HCT116 (cell line): ENCODE results near the gene POLR3H. TPM values are rescaled to one million over a fixed set of nuclear protein-coding genes. Genes with fewer than 3 reads are reported as not detected.

Experiments
- ATAC-seq: fragments of 200-7000 bp; cut with Tn5 transposase; 2 replicates; pipeline ENCODE4 v1.9.1; 2020; ENCODE audit warnings: mild to moderate bottlenecking, moderate library complexity
- BruUV-seq: library from RNA; stranded (reverse); fragments of 400-500 nt; replicated peaks from 2 replicates; lab custom pipeline; 2021; lab: Mats Ljungman, UMichigan
- CTCF ChIA-PET: fragments of 300-600 bp; sonication (Branson Sonifier 250); formaldehyde crosslinking; loops from one replicate; lab custom pipeline; 2021; ENCODE audit warnings: antibody characterized with exemption; lab: Charles Lee
- POLR2A ChIA-PET: fragments of 300-600, 350-600 bp; sonication (Branson Sonifier 250); formaldehyde crosslinking; loops from one replicate; lab custom pipeline; 2021; ENCODE audit warnings: antibody characterized with exemption; lab: Charles Lee
- RAD21 ChIA-PET, 2 experiments: fragments of 300-600 bp; sonication (Branson Sonifier 250); formaldehyde crosslinking; loops; one replicate each; lab custom pipeline; 2023; ENCODE audit warnings: low total read pairs in 2 of 2; ENCODE audit not compliant: uncharacterized antibody in 2 of 2, unreplicated experiment in 2 of 2, low non-redundant PET in 1 of 2; lab: Charles Lee
- DNase-seq: peaks from one replicate; pipeline ENCODE4 v3.0.0-alpha.2; 2010; ENCODE audit warnings: low read depth, low spot score
- H2AFZ ChIP-seq: fragments of 200-600 bp; shearing (Covaris generic), sonication (generic); 2 replicates; pipeline ENCODE4 v1.6.1; 2017; ENCODE audit warnings: low read depth, mixed run types, mixed read lengths, antibody characterized with exemption, low read length; ENCODE audit not compliant: poor library complexity, severe bottlenecking
- H3K27ac ChIP-seq: 2 replicates; pipeline ENCODE4 v1.5.1; 2012; ENCODE audit warnings: low read depth, low read length
- H3K27me3 ChIP-seq: fragments of 200-600 bp; sonication (generic); 2 replicates; pipeline ENCODE4 v1.6.1; 2016; ENCODE audit warnings: mixed run types, low read length, mixed read lengths; ENCODE audit not compliant: insufficient read depth
- H3K36me3 ChIP-seq, 2 experiments: fragments of 200-500 bp in 1 of 2; fragments of 200-600 bp in 1 of 2; sonication (Bioruptor generic) in 1 of 2; sonication (generic) in 1 of 2; 2 replicates each; pipeline versions ENCODE4 v1.5.1 to v1.6.1; 2014 to 2016; ENCODE audit warnings: low read length in 2 of 2, inconsistent platforms in 1 of 2, mixed read lengths in 1 of 2, mixed run types in 1 of 2; ENCODE audit not compliant: insufficient read depth in 2 of 2, control insufficient read depth in 1 of 2
- H3K4me1 ChIP-seq, 2 experiments: fragments of 200-600 bp in 1 of 2; sonication (generic) in 1 of 2; 2 replicates each; pipeline versions ENCODE4 v1.5.1 to v1.6.1; 2012 to 2017; ENCODE audit warnings: low read length in 2 of 2, inconsistent platforms in 1 of 2, mild to moderate bottlenecking in 1 of 2, mixed read lengths in 1 of 2, mixed run types in 1 of 2, moderate library complexity in 1 of 2; ENCODE audit not compliant: insufficient read depth in 2 of 2, control insufficient read depth in 1 of 2
- H3K4me2 ChIP-seq: fragments of 200-600 bp; sonication (generic); 2 replicates; pipeline ENCODE4 v1.6.1; 2017; ENCODE audit warnings: mixed run types, low read length, mixed read lengths
- H3K4me3 ChIP-seq, 2 experiments: fragments of 200-600 bp in 1 of 2; sonication (generic) in 1 of 2; replicated peaks in 1 of 2; 2 replicates each; pipeline ENCODE4 v1.5.1; 2011 to 2016; ENCODE audit warnings: low read length in 2 of 2, control low read depth in 1 of 2, low read depth in 1 of 2, mild to moderate bottlenecking in 1 of 2, mixed read lengths in 1 of 2, mixed run types in 1 of 2
- H3K79me2 ChIP-seq: fragments of 200-600 bp; sonication (generic); 2 replicates; pipeline ENCODE4 v1.6.1; 2017; ENCODE audit warnings: mild to moderate bottlenecking, mixed run types, low read length, moderate library complexity, mixed read lengths; ENCODE audit not compliant: insufficient read depth
- H3K9ac ChIP-seq: fragments of 200-600 bp; sonication (generic); 2 replicates; pipeline ENCODE4 v1.6.1; 2016; ENCODE audit warnings: low read length, mixed read lengths
- H3K9me2 ChIP-seq: fragments of 200-600 bp; sonication (generic), shearing (Covaris generic); 2 replicates; pipeline ENCODE4 v1.6.1; 2017; ENCODE audit warnings: mixed run types, mild to moderate bottlenecking, moderate library complexity; ENCODE audit not compliant: insufficient read depth
- H3K9me3 ChIP-seq, 2 experiments: fragments of 200-500 bp in 1 of 2; fragments of 200-600 bp in 1 of 2; sonication (Bioruptor generic) in 1 of 2; sonication (generic) in 1 of 2; 2 replicates each; pipeline ENCODE4 v1.6.1; 2014 to 2017; ENCODE audit warnings: low read length in 2 of 2, mixed read lengths in 2 of 2, inconsistent platforms in 1 of 2, low read depth in 1 of 2, mild to moderate bottlenecking in 1 of 2, mixed run types in 1 of 2, moderate library complexity in 1 of 2; ENCODE audit not compliant: control insufficient read depth in 1 of 2, insufficient read depth in 1 of 2
- H4K20me1 ChIP-seq: fragments of 200-600 bp; sonication (generic), shearing (Covaris generic); 2 replicates; pipeline ENCODE4 v1.6.1; 2017; ENCODE audit warnings: mixed run types, mild to moderate bottlenecking, moderate library complexity; ENCODE audit not compliant: insufficient read depth
- CEBPB ChIP-seq: IDR thresholded peaks from 2 replicates; pipeline ENCODE4 v1.6.1; 2012; ENCODE audit warnings: low read depth
- EZH2phosphoT487 ChIP-seq: fragments of 200-600 bp; IDR thresholded peaks from 2 replicates; pipeline ENCODE4 v1.6.1; 2018; ENCODE audit warnings: antibody characterized with exemption, borderline replicate concordance
- POLR2AphosphoS5 ChIP-seq: IDR thresholded peaks from 2 replicates; pipeline ENCODE4 v1.6.1; 2011; ENCODE audit warnings: mild to moderate bottlenecking, low read depth, low read length, moderate library complexity
- RAD21 ChIP-seq: IDR thresholded peaks from 2 replicates; pipeline ENCODE4 v1.6.1; 2012; ENCODE audit warnings: low read depth, mild to moderate bottlenecking
- SP1 ChIP-seq: IDR thresholded peaks from 2 replicates; pipeline ENCODE4 v1.6.1; 2012; ENCODE audit warnings: low read depth
- SRF ChIP-seq: IDR thresholded peaks from 2 replicates; pipeline ENCODE4 v1.6.1; 2012; ENCODE audit warnings: low read depth
- ZNF274 ChIP-seq: fragments of 200-500 bp; sonication (Bioruptor generic); IDR thresholded peaks from 2 replicates; pipeline ENCODE4 v1.6.1; 2014; ENCODE audit warnings: mild to moderate bottlenecking, low read depth, low read length, inconsistent platforms
- intact Hi-C: fragments of 100-400 bp; cut with micrococcal nuclease; formaldehyde crosslinking; loops from 2 replicates; pipeline ENCODE4 v1.10.0; 2022
- total RNA-seq: library from RNA; stranded (reverse); gene quantifications from one replicate; pipeline ENCODE4 v1.2.1, GENCODE V29; 2021; ENCODE audit not compliant: unreplicated experiment
- TF ChIP-seq, protein P1 (sequence below): IDR thresholded peaks from 2 replicates; pipeline ENCODE4 v1.6.1; 2012
- TF ChIP-seq, protein P2 (sequence below): IDR thresholded peaks from 2 replicates; pipeline ENCODE4 v1.6.1; 2011; ENCODE audit warnings: mild to moderate bottlenecking, low read length, moderate library complexity; ENCODE audit not compliant: insufficient replicate concordance; ENCODE audit errors: extremely low read depth
- TF ChIP-seq, protein P3 (sequence below): IDR thresholded peaks from 2 replicates; pipeline ENCODE4 v1.6.1; 2012

Gene POLR3H
- total RNA-seq, 1 experiment from 2014 or later = 62.1 TPM

DNA sequence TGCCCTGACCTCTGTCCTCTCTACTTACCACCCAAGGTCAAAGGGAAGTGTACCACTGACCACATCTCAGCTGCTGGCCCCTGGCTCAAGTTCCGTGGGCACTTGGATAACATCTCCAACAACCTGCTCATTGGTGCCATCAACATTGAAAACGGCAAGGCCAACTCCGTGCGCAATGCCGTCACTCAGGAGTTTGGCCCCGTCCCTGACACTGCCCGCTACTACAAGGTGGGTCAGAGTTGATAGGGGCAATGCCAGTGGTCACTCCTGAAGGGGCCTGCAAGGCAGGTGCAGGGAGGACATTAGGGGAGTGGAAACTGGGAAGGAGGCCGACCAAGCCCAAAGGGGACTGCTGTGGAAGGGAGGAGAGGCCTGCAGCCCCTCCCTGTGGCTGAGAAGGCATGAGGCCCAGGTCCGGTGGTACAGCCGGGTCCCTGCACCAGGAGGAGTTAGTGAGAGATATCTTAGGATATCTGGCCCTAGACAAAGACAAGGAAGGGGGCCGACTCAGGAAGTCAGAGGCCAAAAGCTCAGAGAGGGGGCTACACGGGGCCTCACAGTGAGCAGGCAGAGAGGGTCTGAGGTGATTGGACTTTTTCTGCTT lies 17.9 kb downstream of the POLR3H start:
- no peak overlapping the region for H3K4me2 ChIP-seq
- ChIA-PET RAD21 (interaction anchor here (0.7 to 1.4 kb wide), 2 partner anchors 122 to 123 kb away, joined by 4 read pairs; no protein-coding TSS in a partner anchor), CTCF (interaction anchor here (0.7 to 3.5 kb wide), 10 partner anchors 9 to 604 kb away, joined by 3 to 35 read pairs (median 4); partner anchors contain the start of genes ACO2, PHF5A, PMM1 and TEF), POLR2A (interaction anchor here (0.8 kb wide), 1 partner anchor 123 kb away, joined by 4 read pairs; no protein-coding TSS in a partner anchor)
- no peaks in the 10 kb centered on the region for H3K27me3 ChIP-seq
- H3K9ac ChIP-seq = no peak overlapping the region
- DNase-seq (no peak), ATAC-seq (peak; percentile 33)
- H3K9me3 ChIP-seq = no peaks in the 10 kb centered on the region
- BruUV-seq = no TSS peak
- intact Hi-C loops = no loop called here
- H4K20me1 ChIP-seq = peaks cover 9% of the 10 kb centered on the region; the same call in 1 of the 2 replicates
- TF ChIP-seq EZH2phosphoT487 (no peak), SP1 (no peak), CEBPB (no peak), RAD21 (no peak), SRF (no peak), POLR2AphosphoS5 (no peak), ZNF274 (no peak)
- TF ChIP-seq, protein P1, sequence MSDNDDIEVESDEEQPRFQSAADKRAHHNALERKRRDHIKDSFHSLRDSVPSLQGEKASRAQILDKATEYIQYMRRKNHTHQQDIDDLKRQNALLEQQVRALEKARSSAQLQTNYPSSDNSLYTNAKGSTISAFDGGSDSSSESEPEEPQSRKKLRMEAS = no peak
- TF ChIP-seq, protein P2, sequence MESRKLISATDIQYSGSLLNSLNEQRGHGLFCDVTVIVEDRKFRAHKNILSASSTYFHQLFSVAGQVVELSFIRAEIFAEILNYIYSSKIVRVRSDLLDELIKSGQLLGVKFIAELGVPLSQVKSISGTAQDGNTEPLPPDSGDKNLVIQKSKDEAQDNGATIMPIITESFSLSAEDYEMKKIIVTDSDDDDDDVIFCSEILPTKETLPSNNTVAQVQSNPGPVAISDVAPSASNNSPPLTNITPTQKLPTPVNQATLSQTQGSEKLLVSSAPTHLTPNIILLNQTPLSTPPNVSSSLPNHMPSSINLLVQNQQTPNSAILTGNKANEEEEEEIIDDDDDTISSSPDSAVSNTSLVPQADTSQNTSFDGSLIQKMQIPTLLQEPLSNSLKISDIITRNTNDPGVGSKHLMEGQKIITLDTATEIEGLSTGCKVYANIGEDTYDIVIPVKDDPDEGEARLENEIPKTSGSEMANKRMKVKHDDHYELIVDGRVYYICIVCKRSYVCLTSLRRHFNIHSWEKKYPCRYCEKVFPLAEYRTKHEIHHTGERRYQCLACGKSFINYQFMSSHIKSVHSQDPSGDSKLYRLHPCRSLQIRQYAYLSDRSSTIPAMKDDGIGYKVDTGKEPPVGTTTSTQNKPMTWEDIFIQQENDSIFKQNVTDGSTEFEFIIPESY = no peak
- TF ChIP-seq, protein P3, sequence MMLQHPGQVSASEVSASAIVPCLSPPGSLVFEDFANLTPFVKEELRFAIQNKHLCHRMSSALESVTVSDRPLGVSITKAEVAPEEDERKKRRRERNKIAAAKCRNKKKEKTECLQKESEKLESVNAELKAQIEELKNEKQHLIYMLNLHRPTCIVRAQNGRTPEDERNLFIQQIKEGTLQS = no peak
- TF ChIP-seq, all 23 proteins: peak for 0
- no peak overlapping the region for H3K4me3 ChIP-seq
- no peaks in the 10 kb centered on the region for H3K9me2 ChIP-seq
- no peaks in the 10 kb centered on the region for H3K4me1 ChIP-seq
- H3K27ac ChIP-seq = peak overlapping the region; percentile 55
- H3K79me2 ChIP-seq = peaks cover 12% of the 10 kb centered on the region; the same call in 1 of the 2 replicates
- peaks cover 27 to 58% of the 10 kb centered on the region in 2 experiments; a peak in 3 of 4 replicates for H3K36me3 ChIP-seq
- no peak overlapping the region for H2AFZ ChIP-seq
